Bronchial epithelial cell (primary cell): ENCODE data around the gene MIB1. TPM values are rescaled to one million over a fixed set of nuclear protein-coding genes. Genes with fewer than 3 reads are reported as not detected.

Experiments
- DNase-seq: peaks from one replicate; pipeline ENCODE4 v3.0.0-alpha.2; 2010; ENCODE audit warnings: low read depth
- FAIRE-seq: peaks from 2 replicates; lab custom pipeline; 2011; peaks lifted over from hg19 to GRCh38; lab: Jason Lieb, UNC
- H3K27me3 ChIP-seq: 2 replicates; pipeline ENCODE4 v1.5.1; 2011; ENCODE audit warnings: low read length; ENCODE audit not compliant: control insufficient read depth, insufficient read depth
- H3K36me3 ChIP-seq: 2 replicates; pipeline ENCODE4 v1.5.1; 2011; ENCODE audit warnings: low read length; ENCODE audit not compliant: control insufficient read depth, insufficient read depth
- H3K4me3 ChIP-seq: 2 replicates; pipeline ENCODE4 v1.5.1; 2011; ENCODE audit warnings: mild to moderate bottlenecking, low read depth, low read length, control low read depth
- CTCF ChIP-seq: IDR thresholded peaks from 2 replicates; pipeline ENCODE4 v1.5.1; 2011; ENCODE audit warnings: mild to moderate bottlenecking, moderate library complexity, low read length, control low read depth, inconsistent platforms; ENCODE audit not compliant: insufficient read depth, severe bottlenecking
- total RNA-seq: library from RNA; depleted of rRNA; stranded (reverse); fragments of >200 nt; gene quantifications from 2 replicates; pipeline ENCODE4 v1.2.1, GENCODE V29; 2014

MIB1 gene
- total RNA-seq, 1 donor from 2014 or later = 95.3 TPM

- no peak for FAIRE-seq
- no peak for TF ChIP-seq CTCF
Observed at GRCh38 chr18:21833604-21834298, 93.2 kb downstream of the MIB1 start.

GRCh38 chr18:21834299-21834660 is 93.7 kb downstream of the MIB1 start:
- no peak for DNase-seq
- H3K27me3 ChIP-seq = no peaks in the 10 kb centered on the region
- no peak for TF ChIP-seq CTCF
- FAIRE-seq = no peak
- no peak overlapping the region for H3K4me3 ChIP-seq
- H3K36me3 ChIP-seq = peaks cover 7% of the 10 kb centered on the region

More at GRCh38 chr18:21833604-21834298, 93.2 kb downstream of the MIB1 start:
- Histone ChIP-seq H3K27me3 (no peaks in the 10 kb centered on the region), H3K4me3 (no peak overlapping the region), H3K36me3 (peaks cover 7% of the 10 kb centered on the region)
- no peak for DNase-seq

GRCh38 chr18:21841570-21841969 is 101.0 kb downstream of the MIB1 start:
- peaks cover 8% of the 10 kb centered on the region for H3K36me3 ChIP-seq
- TF ChIP-seq CTCF = no peak
- no peak for FAIRE-seq
- no peak for DNase-seq
- no peak overlapping the region for H3K4me3 ChIP-seq
- H3K27me3 ChIP-seq = no peaks in the 10 kb centered on the region

GRCh38 chr18:21843341-21843740 is 102.7 kb downstream of the MIB1 start:
- Histone ChIP-seq H3K27me3 (no peaks in the 10 kb centered on the region), H3K36me3 (peaks cover 11% of the 10 kb centered on the region), H3K4me3 (no peak overlapping the region)
- DNase-seq (no peak), FAIRE-seq (no peak)
- TF ChIP-seq CTCF = no peak

- TF ChIP-seq CTCF = peak; percentile 1
- no peak for FAIRE-seq
Observed at GRCh38 chr18:21851327-21851961, 110.9 kb downstream of the MIB1 start.

More at GRCh38 chr18:21851327-21851961, 110.9 kb downstream of the MIB1 start:
- H3K4me3 ChIP-seq = no peak overlapping the region
- no peaks in the 10 kb centered on the region for H3K27me3 ChIP-seq
- peak; percentile 33 for DNase-seq
- peaks cover 4% of the 10 kb centered on the region for H3K36me3 ChIP-seq
